ENCODE data around the gene ARPC5. TPM values are rescaled to one million over a fixed set of nuclear protein-coding genes. Genes with fewer than 3 reads are reported as not detected.

ARPC5 gene
- polyA plus RNA-seq, 2 of the 4 experiments (the other 2 are of a cell fraction), result 189 to 198 TPM

GRCh38 chr1:183636334-183636682 lies 725 bp upstream of the ARPC5 start (continued):
- TF ChIP-seq PHF8 (IDR thresholded peaks at IDR 0.05; ENCODE audit: borderline replicate concordance, low read depth) (no peak), TP53 (CRISPR knock-in tag; IDR thresholded peaks at IDR 0.05) (no peak), RARB (CRISPR knock-in tag; IDR thresholded peaks at IDR 0.05) (no peak), POLR2AphosphoS2 (conservative IDR thresholded peaks at IDR 0.05; ENCODE audit: low read length) (no peak)

- peak overlapping the region; percentile 98 for H3K27ac ChIP-seq
- TF ChIP-seq JUN (IDR thresholded peaks at IDR 0.05) (peak in 1 of 2 experiments; percentile 52; a peak in 2 of 5 replicates), EP300 (IDR thresholded peaks at IDR 0.05) (no peak), TFCP2L1 (CRISPR knock-in tag; IDR thresholded peaks at IDR 0.05) (0 out of 2 replicates have a peak, but pooled peaks have one; percentile 42), KDM5A (IDR thresholded peaks at IDR 0.05) (no peak)
- POLR2A ChIA-PET, result interaction anchor here (0.6 to 1.0 kb wide), 5 partner anchors 65 to 425 kb away, joined by 3 to 7 read pairs (median 4); no protein-coding TSS in a partner anchor
- peaks cover 30% of the 10 kb centered on the region for H3K4me1 ChIP-seq
- ATAC-seq (peak; percentile 52 to 69), FAIRE-seq (no peak), DNase-seq (ENCODE audit: low read depth in 1 of 2, low spot score in 1 of 2) (peak in 1 of 2 experiments; percentile 30)
- CTCF ChIA-PET, result interaction anchor here (1.0 to 4.0 kb wide), 6 partner anchors 8 to 281 kb away, joined by 4 to 21 read pairs (median 4); partner anchors contain the start of gene APOBEC4
- peak overlapping the region; percentile 96 for H3K4me3 ChIP-seq
- peak overlapping the region; percentile 87 for H3K4me2 ChIP-seq
- no peaks in the 10 kb centered on the region for H3K9me3 ChIP-seq
- WGBS (ENCODE audit: missing lambda C conversion rate), result 0% methylated on average over 23 of the region's 42 CpGs
These were observed 431 bp downstream of the ARPC5 start for GRCh38 chr1:183635099-183635605.

DNA sequence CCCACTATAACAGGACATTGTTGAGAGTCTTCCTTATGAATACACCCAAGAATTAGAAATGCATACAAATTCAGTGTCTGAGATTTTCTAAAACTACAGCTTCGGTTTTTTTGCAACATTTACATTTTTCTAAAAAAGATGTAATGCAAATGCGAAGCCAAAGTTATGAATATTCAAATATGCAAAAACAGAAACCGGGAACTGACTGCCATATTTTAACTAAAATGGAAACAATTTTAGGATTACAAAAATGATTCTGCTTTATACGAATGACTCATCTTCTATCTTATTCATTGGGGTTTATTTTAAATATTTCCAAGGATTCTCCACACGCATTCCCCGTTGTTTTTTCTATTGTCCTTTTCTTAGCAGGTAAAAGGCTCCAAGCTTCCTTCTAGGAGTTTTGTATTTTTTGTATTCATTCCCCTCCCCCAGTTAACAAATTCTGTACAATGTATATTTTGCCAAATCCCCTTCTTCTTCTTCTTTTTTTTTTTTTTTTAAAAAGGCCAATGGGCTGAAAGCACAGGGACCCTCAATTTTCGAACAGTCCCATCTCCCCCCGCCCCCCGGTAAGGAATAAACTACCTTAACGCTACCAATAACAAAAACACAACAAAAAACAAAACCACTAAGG lies 1.0 kb downstream of the ARPC5 start:
- peak overlapping the region; percentile 96 for H3K4me3 ChIP-seq
- ATAC-seq (no peak), DNase-seq (ENCODE audit: low read depth in 1 of 2, low spot score in 1 of 2) (no peak), FAIRE-seq (no peak)
- ChIA-PET CTCF (interaction anchor here (1.0 to 4.0 kb wide), 8 partner anchors 7 to 281 kb away, joined by 3 to 21 read pairs (median 4); partner anchors contain the start of gene APOBEC4), POLR2A (interaction anchor here (0.6 to 1.0 kb wide), 7 partner anchors 9 to 425 kb away, joined by 3 to 7 read pairs (median 4); no protein-coding TSS in a partner anchor)
- H3K27ac ChIP-seq, result peak overlapping the region; percentile 98
- under 1% methylated on average over 10 of the region's 10 CpGs for WGBS (ENCODE audit: missing lambda C conversion rate)
- TF ChIP-seq FOSL2 (IDR thresholded peaks at IDR 0.05), result no peak
- TF ChIP-seq FOSL2 (CRISPR knock-in tag; IDR thresholded peaks at IDR 0.05), result peak; percentile 73
- no peak for TF ChIP-seq CTCF (IDR thresholded peaks at IDR 0.05)
- peak; percentile 38 for TF ChIP-seq MAFK (IDR thresholded peaks at IDR 0.05; ENCODE audit: partially characterized antibody)
- H3K9me3 ChIP-seq, result no peaks in the 10 kb centered on the region
- H3K4me1 ChIP-seq, result peaks cover 30% of the 10 kb centered on the region
- peak overlapping the region; percentile 87 for H3K4me2 ChIP-seq

- FAIRE-seq, result no peak
- whole genome bisulfite sequencing (ENCODE audit: missing lambda C conversion rate), result 0% methylated on average over 1 of the region's 1 CpG
- Histone ChIP-seq H3K9me3 (no peaks in the 10 kb centered on the region), H3K4me1 (peaks cover 30% of the 10 kb centered on the region), H3K4me2 (peak overlapping the region; percentile 87), H3K4me3 (peak overlapping the region; percentile 96), H3K27ac (peak overlapping the region; percentile 98)
- peak; percentile 41 to 56; a peak in 4 of 6 replicates for ATAC-seq
- DNase-seq (ENCODE audit: low read depth in 1 of 2, low spot score in 1 of 2), result peak; percentile 61 to 83
- ChIA-PET POLR2A (interaction anchor here (0.6 to 1.0 kb wide), 3 partner anchors 8 to 66 kb away, joined by 3 to 4 read pairs (median 3); no protein-coding TSS in a partner anchor), CTCF (interaction anchor here (0.7 to 4.0 kb wide), 9 partner anchors 11 to 282 kb away, joined by 3 to 21 read pairs (median 4); partner anchors contain the start of gene APOBEC4)
- no peak for TF ChIP-seq NFE2L2 (conservative IDR thresholded peaks at IDR 0.05; ENCODE audit: low read length)
- TF ChIP-seq, protein P1, sequence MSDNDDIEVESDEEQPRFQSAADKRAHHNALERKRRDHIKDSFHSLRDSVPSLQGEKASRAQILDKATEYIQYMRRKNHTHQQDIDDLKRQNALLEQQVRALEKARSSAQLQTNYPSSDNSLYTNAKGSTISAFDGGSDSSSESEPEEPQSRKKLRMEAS (IDR thresholded peaks at IDR 0.05), result no peak
- TF ChIP-seq MAFK (IDR thresholded peaks at IDR 0.05; ENCODE audit: partially characterized antibody), result no peak
- no peak for TF ChIP-seq ESRRA (IDR thresholded peaks at IDR 0.05; ENCODE audit: borderline replicate concordance, low read length)
- 0 out of 2 replicates have a peak, but pooled peaks have one; percentile 24 for TF ChIP-seq REST (IDR thresholded peaks at IDR 0.05)
- TF ChIP-seq HMGXB4 (CRISPR knock-in tag; IDR thresholded peaks at IDR 0.05; ENCODE audit: borderline replicate concordance), result peak; percentile 28; the same call in 1 of the 2 replicates
- TF ChIP-seq CTCF (IDR thresholded peaks at IDR 0.05), result peak; percentile 75
These were observed 1.8 kb downstream of the ARPC5 start for GRCh38 chr1:183633676-183634343.

Data from A549 (cell line).